Stimulated activated CD8-positive, alpha-beta memory T cell treated with anti-CD3 and anti-CD28 coated beads, Interleukin-12 subunit alpha, Interleukin-12 subunit beta, amount 100 ng/mL, for 4 hours (primary cell): Measurements from ENCODE around the gene C2orf76.

Experiments
- DNase-seq: peaks from one replicate; pipeline ENCODE4 v3.0.0-alpha.2; 2020; ENCODE audit warnings: low read depth

The C2orf76 gene

GRCh38 chr2:119264781-119265692 lies 101.6 kb downstream of the C2orf76 start:
- DNase-seq, result no peak

- DNase-seq, result no peak
Measured at GRCh38 chr2:119263656-119264055, 103.0 kb downstream of the C2orf76 start.

DNA sequence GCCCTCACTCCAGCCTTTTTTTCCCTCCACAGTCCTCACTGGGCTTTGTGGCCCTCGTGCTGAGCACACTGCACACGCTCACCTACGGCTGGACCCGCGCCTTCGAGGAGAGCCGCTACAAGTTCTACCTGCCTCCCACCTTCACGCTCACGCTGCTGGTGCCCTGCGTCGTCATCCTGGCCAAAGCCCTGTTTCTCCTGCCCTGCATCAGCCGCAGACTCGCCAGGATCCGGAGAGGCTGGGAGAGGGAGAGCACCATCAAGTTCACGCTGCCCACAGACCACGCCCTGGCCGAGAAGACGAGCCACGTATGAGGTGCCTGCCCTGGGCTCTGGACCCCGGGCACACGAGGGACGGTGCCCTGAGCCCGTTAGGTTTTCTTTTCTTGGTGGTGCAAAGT lies 103.6 kb downstream of the C2orf76 start:
- DNase-seq, result no peak

GRCh38 chr2:119261493-119262225 lies 105.0 kb downstream of the C2orf76 start:
- DNase-seq, result no peak

DNA sequence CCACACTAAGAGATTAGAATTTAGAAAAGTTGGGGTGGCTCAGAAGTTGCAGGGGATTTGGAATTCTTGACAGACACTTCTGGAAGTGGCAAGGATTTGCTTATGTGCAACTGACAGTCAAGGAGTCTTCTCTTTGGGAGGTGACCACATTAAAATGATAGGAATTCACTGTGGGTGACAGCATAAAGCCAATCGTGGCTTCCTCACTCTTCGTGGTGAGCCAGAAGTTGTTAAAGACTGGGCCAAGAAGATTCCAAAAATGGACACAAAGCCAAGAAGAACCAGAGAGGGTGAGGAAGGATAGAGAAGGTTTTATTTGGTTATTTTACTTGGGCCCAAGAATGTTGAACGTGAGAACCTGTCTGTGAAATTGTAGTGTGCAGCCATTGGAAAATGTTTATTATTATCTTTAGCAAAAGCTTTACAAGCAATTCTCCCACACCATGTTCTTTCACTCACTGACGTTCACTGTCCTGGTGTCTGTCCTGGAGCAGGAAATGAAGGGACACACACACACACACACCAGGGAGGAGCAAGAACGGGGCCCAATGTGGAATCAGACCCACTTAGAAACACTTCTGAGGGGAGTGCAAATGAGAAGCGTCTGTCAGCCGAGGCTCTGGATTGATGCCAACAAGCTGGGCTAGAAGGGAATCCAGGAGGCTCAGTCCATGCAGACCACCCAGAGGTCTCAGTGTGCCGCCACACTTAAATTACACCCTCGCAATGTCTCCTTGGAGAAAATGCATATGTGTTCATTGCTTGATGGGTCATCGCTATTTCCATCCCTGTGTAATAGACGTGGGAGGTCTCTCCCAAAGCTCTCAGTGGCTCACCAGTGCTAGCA lies 105.8 kb downstream of the C2orf76 start:
- no peak for DNase-seq

DNA sequence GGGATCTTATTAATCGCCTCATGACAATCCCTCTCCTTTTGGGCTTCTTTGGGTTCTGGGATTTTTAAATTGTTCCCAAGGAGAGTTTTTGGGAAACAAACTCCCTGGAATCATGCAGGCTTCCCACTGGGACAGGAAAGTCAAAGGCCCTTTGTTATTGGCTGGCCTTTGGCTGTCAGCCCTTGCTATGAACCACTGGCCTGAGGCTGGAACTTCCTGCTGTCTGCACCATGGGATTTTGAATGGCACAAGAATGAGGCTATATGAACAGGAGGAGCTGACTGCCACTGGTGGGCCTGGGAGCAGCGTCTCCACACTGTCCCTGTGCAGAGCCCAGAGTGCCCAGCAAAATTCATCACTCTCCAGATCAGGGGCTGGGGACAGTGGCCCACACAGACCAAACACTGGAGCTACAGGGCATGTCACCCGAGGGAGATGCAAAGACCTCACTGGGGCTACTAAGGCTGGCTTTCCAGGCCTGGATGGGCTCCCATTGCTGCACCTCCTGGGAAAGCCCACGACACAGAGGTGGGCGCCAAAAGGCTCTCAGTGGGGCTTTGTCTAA lies 107.3 kb downstream of the C2orf76 start:
- no peak for DNase-seq

- no peak for DNase-seq
Measured at GRCh38 chr2:119257198-119257597, 109.4 kb downstream of the C2orf76 start.

DNA sequence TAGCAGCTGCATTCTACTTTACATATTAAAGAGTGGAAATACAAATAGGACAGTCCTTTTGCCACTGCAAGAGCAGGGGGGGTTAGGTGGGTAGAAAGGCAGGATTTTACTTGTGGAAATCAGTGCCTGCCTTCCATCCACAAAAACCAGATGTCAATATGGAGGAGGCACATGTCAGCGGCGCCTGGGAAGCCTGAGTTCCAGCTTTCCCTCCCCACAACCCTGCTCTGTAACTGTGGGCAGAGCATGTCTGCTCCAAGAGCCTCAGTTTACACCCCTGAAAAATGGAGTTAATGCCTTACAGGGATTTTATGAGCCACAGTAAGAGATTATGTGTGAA lies 110.1 kb downstream of the C2orf76 start:
- DNase-seq, result no peak

GRCh38 chr2:119255760-119256581 lies 110.7 kb downstream of the C2orf76 start:
- no peak for DNase-seq

- no peak for DNase-seq
Measured at GRCh38 chr2:119254601-119255080, 112.0 kb downstream of the C2orf76 start.

- DNase-seq, result no peak
Measured at GRCh38 chr2:119253760-119254600, 112.7 kb downstream of the C2orf76 start.

DNA sequence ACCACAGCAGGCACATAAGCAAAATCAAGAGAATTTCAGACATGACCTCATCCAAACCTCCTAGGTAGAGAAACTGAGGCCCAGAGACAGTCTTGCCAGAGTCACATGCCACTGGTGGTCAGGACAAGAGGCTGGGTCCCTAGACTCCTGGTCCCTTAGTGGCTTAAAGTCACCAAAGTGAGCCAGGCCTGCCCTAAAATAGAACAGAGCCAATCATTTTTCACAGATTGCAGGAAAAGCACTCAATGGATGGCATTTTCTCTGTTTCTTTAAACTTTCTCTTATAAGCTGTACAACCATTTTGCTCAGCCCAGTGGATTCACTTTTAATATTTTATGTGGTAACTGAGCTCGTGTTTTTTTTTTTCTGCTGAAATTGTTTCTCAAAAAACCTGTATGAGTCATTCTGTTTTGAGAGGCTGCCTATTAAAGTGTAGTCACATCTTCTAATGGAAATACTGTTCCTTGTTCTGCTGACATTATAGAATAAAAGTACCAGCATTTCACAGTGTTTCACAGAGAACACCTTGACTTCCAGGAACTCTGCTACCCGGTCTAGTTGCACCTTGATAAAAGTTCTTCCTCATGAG lies 113.4 kb downstream of the C2orf76 start:
- DNase-seq, result no peak
